ENCODE results near the gene ITPR2. TPM values are rescaled to one million over a fixed set of nuclear protein-coding genes. Genes with fewer than 3 reads are reported as not detected.

ITPR2 gene
- total and polyA plus RNA-seq, 2 of the 8 experiments (the other 6 are each of a cell fraction or from before 2014, with no cell fraction given), result 4.1 to 48.3 TPM

DNA sequence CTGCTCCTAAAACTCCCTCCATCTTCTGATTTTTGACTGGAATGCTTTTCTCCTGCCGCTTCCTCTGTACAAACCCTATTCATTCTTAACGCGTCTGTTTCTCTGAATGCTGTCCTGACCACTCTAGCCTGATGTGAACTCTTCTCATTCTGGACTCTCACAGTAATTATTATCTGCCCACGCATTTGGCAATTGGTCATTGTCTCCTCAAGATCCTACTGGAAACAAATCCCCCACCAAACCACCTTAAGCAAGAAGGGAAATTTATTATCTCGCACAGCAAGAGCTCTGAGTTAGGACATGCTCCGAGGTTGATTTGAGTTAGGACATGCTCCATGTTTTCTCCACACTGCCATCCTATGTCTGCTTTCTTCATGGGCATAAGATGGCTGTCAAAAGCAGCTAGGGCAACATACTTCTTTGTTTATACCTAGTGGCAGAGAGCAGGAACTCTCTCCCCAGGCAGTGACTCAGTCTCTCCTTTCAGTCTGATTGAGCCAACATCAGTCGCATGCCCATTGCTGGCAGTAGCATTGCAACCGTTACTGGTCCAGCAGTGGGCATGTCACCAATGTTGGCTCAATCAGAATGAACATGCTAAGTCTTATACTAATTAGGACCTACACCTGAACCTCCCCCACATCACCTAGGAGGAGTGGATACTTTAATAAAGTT is 535.5 kb downstream of the ITPR2 start:
- no peak overlapping the region for H4K91ac ChIP-seq (replicated peaks; ENCODE audit: insufficient read length, low read length)
- no peak overlapping the region for H3K4me3 ChIP-seq (ENCODE audit: extremely low read depth in 1 of 4, insufficient read depth in 2 of 4, low read depth in 3 of 4, low read length in 4 of 4)
- DNase-seq (ENCODE audit: low read depth in 1 of 2, low spot score in 2 of 2) (no peak), FAIRE-seq (no peak)
- CTCF ChIA-PET (ENCODE audit: partially characterized antibody), result interaction anchor here (0.7 to 1.6 kb wide), 2 partner anchors 41 to 45 kb away, joined by 3 to 4 read pairs; no protein-coding TSS in a partner anchor
- no peak overlapping the region for H2BK20ac ChIP-seq (ENCODE audit: low read length)
- no peak overlapping the region for H3K56ac ChIP-seq (replicated peaks; ENCODE audit: insufficient read length, low read depth, low read length)
- 93% methylated on average over 8 of the region's 8 CpGs; no CpG with 5 or more reads in 1 of the 2 experiments for WGBS, 2 experiments (ENCODE audit: extremely low coverage in 1 of 2, insufficient coverage in 1 of 2, insufficient read length in 1 of 2, insufficient replicate concordance in 2 of 2, low coverage in 1 of 2, low lambda C conversion rate in 2 of 2, missing lambda C conversion rate in 1 of 2)
- H3K18ac ChIP-seq (ENCODE audit: extremely low read depth, low read length), result no peak overlapping the region
- no peaks in the 10 kb centered on the region for H3K23me2 ChIP-seq (ENCODE audit: low read depth, low read length)
- TF ChIP-seq NRF1 (IDR thresholded peaks at IDR 0.05; ENCODE audit: low read depth, low read length), result no peak
- TF ChIP-seq RAD21 (IDR thresholded peaks at IDR 0.05 in 1 of 2, conservative IDR thresholded peaks at IDR 0.05 in 1 of 2; ENCODE audit: low read depth in 2 of 2, low read length in 2 of 2), result no peak
- TF ChIP-seq, protein P1, sequence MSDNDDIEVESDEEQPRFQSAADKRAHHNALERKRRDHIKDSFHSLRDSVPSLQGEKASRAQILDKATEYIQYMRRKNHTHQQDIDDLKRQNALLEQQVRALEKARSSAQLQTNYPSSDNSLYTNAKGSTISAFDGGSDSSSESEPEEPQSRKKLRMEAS (IDR thresholded peaks at IDR 0.05), result no peak
- TF ChIP-seq SAP30 (IDR thresholded peaks at IDR 0.05; ENCODE audit: insufficient read depth, insufficient replicate concordance, low read length), result no peak
- TF ChIP-seq MAFK (IDR thresholded peaks at IDR 0.05; ENCODE audit: low read depth, low read length), result no peak
- no peak for TF ChIP-seq SP2 (IDR thresholded peaks at IDR 0.05; ENCODE audit: low read length)
- TF ChIP-seq CREB1 (IDR thresholded peaks at IDR 0.05), result no peak
- no peak for TF ChIP-seq JUND (IDR thresholded peaks at IDR 0.05; ENCODE audit: low read length)
- no peak overlapping the region for H3K4me2 ChIP-seq (ENCODE audit: insufficient read depth in 1 of 2, low read depth in 2 of 2, low read length in 2 of 2)
- no peak overlapping the region for H3K4ac ChIP-seq (replicated peaks; ENCODE audit: insufficient read length, low read depth, low read length)
- no peak overlapping the region for H2BK5ac ChIP-seq (ENCODE audit: low read depth, low read length)
- no peaks in the 10 kb centered on the region for H3K79me2 ChIP-seq (ENCODE audit: control insufficient read depth in 1 of 2, insufficient read depth in 2 of 2, low read length in 2 of 2)
- H2BK120ac ChIP-seq (replicated peaks; ENCODE audit: low read depth, low read length), result no peak overlapping the region
- no peak overlapping the region for H2AK5ac ChIP-seq (ENCODE audit: low read depth, low read length)
- no peak overlapping the region for H3K9ac ChIP-seq (replicated peaks in 1 of 4; ENCODE audit: extremely low read depth in 1 of 4, low read depth in 3 of 4, low read length in 3 of 4)
- POLR2A ChIA-PET (ENCODE audit: partially characterized antibody), result no interaction called here
- H2BK12ac ChIP-seq (ENCODE audit: low read depth, low read length), result no peak overlapping the region
- no peak overlapping the region for H2BK15ac ChIP-seq (ENCODE audit: low read length)
- no peak overlapping the region for H3K27ac ChIP-seq (ENCODE audit: low read depth, low read length)
- H3K9me3 ChIP-seq (ENCODE audit: insufficient read depth in 2 of 2, low read depth in 1 of 2, low read length in 1 of 2), result no peaks in the 10 kb centered on the region
- no peaks in the 10 kb centered on the region; a peak in 2 of 7 replicates for H3K27me3 ChIP-seq (replicated peaks in 1 of 4; ENCODE audit: control insufficient read depth in 3 of 4, extremely low read depth in 1 of 4, insufficient read depth in 3 of 4, low read length in 3 of 4)
- no peak overlapping the region for H3K23ac ChIP-seq (ENCODE audit: insufficient read length)
- H4K8ac ChIP-seq (ENCODE audit: extremely low read depth, insufficient read depth, low read length), result no peak overlapping the region
- H3K14ac ChIP-seq (ENCODE audit: insufficient read length), result no peak overlapping the region
- no peaks in the 10 kb centered on the region for H4K20me1 ChIP-seq (replicated peaks in 1 of 2; ENCODE audit: control insufficient read depth in 1 of 2, insufficient read depth in 2 of 2, low read length in 2 of 2)
- no peaks in the 10 kb centered on the region for H3K79me1 ChIP-seq (ENCODE audit: low read depth, low read length)
- H3K4me1 ChIP-seq (replicated peaks in 1 of 4; ENCODE audit: control insufficient read depth in 3 of 4, insufficient read depth in 4 of 4, low read length in 3 of 4), result no peaks in the 10 kb centered on the region
- peak overlapping the region; percentile 46 for H2AFZ ChIP-seq (ENCODE audit: low read length)
- H4K5ac ChIP-seq (ENCODE audit: insufficient read length, low read depth, low read length), result no peak overlapping the region
- no peaks in the 10 kb centered on the region for H3K36me3 ChIP-seq (ENCODE audit: control insufficient read depth in 2 of 4, insufficient read depth in 4 of 4, low read length in 3 of 4)
